Liver (tissue), 3 donors: ENCODE data around the gene PYGL.

Experiments used
- CTCF ChIP-seq: fragments of 150-350 bp; IDR thresholded peaks from 2 replicates; pipeline ENCODE4 v1.5.1; 2017; ENCODE audit warnings: improper control_type of control experiment, low read depth, low read length; ENCODE audit not compliant: missing input control
- FOXA2 ChIP-seq: IDR thresholded peaks from 2 replicates; pipeline ENCODE4 v1.6.1; 2016; ENCODE audit warnings: antibody characterized with exemption
- GABPA ChIP-seq, 2 donors: IDR thresholded peaks in 1 of 2; conservative IDR thresholded peaks in 1 of 2; 2 replicates each; pipeline ENCODE4 v1.6.1; 2016; ENCODE audit warnings: antibody characterized with exemption in 2 of 2, mild to moderate bottlenecking in 1 of 2, moderate library complexity in 1 of 2
- HNF4A ChIP-seq, 2 donors: conservative IDR thresholded peaks; 2 replicates each; pipeline ENCODE4 v1.6.1; 2016; ENCODE audit warnings: antibody characterized with exemption in 2 of 2, mild to moderate bottlenecking in 2 of 2
- MAX ChIP-seq: IDR thresholded peaks from 2 replicates; pipeline ENCODE4 v1.6.1; 2016; ENCODE audit warnings: antibody characterized with exemption
- RAD21 ChIP-seq, 2 donors: IDR thresholded peaks; 2 replicates each; pipeline ENCODE4 v1.6.1; 2016; ENCODE audit warnings: antibody characterized with exemption in 2 of 2, mild to moderate bottlenecking in 2 of 2
- SP1 ChIP-seq: IDR thresholded peaks from 2 replicates; pipeline ENCODE4 v1.6.1; 2018; ENCODE audit warnings: antibody characterized with exemption, mild to moderate bottlenecking
- YY1 ChIP-seq: IDR thresholded peaks from 2 replicates; pipeline ENCODE4 v1.6.1; 2016; ENCODE audit warnings: antibody characterized with exemption, mild to moderate bottlenecking
- TF ChIP-seq, protein P1 (sequence below): IDR thresholded peaks from 2 replicates; pipeline ENCODE4 v1.6.1; 2016; ENCODE audit warnings: antibody characterized with exemption, mild to moderate bottlenecking
- donor health status: healthy.
- donor health status: healthy.

DNA sequence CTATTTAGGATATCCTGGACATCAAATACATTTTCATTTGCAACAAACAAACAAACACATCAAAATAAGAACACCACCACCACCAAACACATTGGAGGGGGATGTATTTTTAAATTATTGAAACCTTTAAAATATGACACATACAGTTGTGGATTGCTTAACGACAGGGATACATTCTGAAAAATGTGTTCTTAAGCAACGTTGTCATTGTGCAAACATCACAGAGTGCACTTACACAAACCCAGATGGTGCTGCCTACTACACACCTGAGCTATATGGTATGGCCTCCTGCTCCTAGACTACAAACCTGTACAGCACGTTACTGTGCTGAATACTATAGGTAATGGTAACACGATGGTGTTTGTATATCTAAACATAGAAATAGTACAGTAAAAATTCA, 19.4 kb downstream of the PYGL start:
- TF ChIP-seq CTCF: no peak
- TF ChIP-seq YY1: no peak
- TF ChIP-seq MAX: no peak
- no peak for TF ChIP-seq SP1
- TF ChIP-seq RAD21 (IDR thresholded peaks at IDR 0.05): no peak
- no peak for TF ChIP-seq GABPA (IDR thresholded peaks at IDR 0.05 in 1 of 2, conservative IDR thresholded peaks at IDR 0.05 in 1 of 2)
- TF ChIP-seq, protein P1, sequence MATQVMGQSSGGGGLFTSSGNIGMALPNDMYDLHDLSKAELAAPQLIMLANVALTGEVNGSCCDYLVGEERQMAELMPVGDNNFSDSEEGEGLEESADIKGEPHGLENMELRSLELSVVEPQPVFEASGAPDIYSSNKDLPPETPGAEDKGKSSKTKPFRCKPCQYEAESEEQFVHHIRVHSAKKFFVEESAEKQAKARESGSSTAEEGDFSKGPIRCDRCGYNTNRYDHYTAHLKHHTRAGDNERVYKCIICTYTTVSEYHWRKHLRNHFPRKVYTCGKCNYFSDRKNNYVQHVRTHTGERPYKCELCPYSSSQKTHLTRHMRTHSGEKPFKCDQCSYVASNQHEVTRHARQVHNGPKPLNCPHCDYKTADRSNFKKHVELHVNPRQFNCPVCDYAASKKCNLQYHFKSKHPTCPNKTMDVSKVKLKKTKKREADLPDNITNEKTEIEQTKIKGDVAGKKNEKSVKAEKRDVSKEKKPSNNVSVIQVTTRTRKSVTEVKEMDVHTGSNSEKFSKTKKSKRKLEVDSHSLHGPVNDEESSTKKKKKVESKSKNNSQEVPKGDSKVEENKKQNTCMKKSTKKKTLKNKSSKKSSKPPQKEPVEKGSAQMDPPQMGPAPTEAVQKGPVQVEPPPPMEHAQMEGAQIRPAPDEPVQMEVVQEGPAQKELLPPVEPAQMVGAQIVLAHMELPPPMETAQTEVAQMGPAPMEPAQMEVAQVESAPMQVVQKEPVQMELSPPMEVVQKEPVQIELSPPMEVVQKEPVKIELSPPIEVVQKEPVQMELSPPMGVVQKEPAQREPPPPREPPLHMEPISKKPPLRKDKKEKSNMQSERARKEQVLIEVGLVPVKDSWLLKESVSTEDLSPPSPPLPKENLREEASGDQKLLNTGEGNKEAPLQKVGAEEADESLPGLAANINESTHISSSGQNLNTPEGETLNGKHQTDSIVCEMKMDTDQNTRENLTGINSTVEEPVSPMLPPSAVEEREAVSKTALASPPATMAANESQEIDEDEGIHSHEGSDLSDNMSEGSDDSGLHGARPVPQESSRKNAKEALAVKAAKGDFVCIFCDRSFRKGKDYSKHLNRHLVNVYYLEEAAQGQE: no peak
- TF ChIP-seq FOXA2: no peak
- TF ChIP-seq HNF4A (conservative IDR thresholded peaks at IDR 0.05): no peak
